GM21825 (cell line): ENCODE data around the gene NUDCD3.

Source experiments
- ATAC-seq: cut with Tn5 transposase; IDR thresholded peaks from one replicate; pipeline ENCODE4 v1.9.1; 2021; ENCODE audit warnings: mild to moderate bottlenecking, moderate library complexity; ENCODE audit not compliant: unreplicated experiment

Gene NUDCD3

GRCh38 chr7:44372560-44373417 is 117.7 kb downstream of the NUDCD3 start:
- ATAC-seq = no peak

DNA sequence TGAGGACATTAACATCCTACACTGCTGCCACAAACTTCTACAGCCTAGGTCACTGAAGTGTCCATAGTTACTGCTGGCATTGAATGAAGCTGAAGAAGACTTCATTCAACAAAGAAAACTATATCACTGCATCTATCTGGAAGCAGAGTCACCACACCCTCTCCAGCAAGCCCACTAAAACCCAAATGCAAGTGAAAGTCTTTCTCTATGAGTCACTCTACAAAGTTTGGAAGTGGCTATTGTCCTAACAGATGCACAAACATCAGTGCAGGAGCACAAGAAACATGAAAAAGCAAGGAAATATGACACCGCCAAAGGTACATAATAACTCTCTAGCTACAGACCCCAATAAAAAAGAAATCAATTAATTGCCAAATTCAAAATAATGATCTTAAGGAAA is 121.6 kb downstream of the NUDCD3 start:
- ATAC-seq = no peak

DNA sequence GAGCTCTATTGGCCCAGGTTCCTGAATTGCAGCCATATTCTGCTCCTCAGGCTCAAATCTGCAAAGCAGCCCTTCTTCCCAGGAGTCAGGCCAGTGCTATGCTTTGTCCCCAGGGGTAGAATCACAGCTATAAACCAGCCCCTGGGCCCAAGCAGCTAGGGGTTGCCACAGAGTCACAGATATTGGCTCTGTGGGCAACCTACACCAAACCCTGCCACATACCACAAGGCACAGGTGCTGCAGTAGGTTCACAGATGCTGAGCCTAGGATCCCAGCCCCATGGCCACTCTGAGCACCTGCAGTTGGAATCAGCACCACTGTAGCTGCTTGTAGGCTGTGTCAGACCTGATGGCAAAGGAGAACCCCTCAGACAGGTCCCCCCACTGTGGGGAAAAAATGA is 122.0 kb downstream of the NUDCD3 start:
- ATAC-seq = no peak

GRCh38 chr7:44367475-44368043 is 122.9 kb downstream of the NUDCD3 start:
- no peak for ATAC-seq

- no peak for ATAC-seq
Observed at GRCh38 chr7:44366986-44367385, 123.5 kb downstream of the NUDCD3 start.

GRCh38 chr7:44353668-44354067 is 136.8 kb downstream of the NUDCD3 start:
- ATAC-seq = no peak

- no peak for ATAC-seq
Observed at GRCh38 chr7:44348851-44349781, 141.3 kb downstream of the NUDCD3 start.

- no peak for ATAC-seq
Observed at GRCh38 chr7:44348300-44348699, 142.2 kb downstream of the NUDCD3 start.

DNA sequence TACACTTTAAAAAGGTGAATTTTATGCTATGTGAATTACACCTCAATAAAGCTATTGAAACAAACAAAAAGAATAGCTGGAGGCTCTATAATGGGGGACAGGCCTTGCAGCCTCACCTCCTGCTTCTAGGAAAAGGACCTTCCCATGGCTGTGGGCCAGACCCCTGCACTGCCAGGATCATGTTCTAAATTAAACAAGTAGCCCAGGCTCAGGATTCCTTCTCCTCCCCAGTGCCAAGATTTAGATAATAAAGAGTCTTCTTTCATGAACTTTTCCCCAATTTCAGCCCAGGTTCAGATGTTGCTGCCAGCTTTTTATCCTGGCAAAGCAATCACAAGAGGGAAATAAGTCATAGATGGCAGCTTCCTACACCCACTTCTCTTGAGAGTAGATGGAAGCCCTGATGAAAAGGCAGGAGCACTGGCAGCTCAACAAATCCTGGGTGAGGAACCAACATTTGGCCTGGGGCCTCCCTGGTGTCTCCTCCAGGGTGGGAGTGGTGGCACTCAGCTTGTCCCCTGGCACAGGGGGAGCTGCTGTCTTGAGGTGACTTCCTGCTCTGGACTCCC is 142.8 kb downstream of the NUDCD3 start:
- ATAC-seq = no peak

GRCh38 chr7:44346063-44346462 is 144.4 kb downstream of the NUDCD3 start:
- ATAC-seq = no peak

DNA sequence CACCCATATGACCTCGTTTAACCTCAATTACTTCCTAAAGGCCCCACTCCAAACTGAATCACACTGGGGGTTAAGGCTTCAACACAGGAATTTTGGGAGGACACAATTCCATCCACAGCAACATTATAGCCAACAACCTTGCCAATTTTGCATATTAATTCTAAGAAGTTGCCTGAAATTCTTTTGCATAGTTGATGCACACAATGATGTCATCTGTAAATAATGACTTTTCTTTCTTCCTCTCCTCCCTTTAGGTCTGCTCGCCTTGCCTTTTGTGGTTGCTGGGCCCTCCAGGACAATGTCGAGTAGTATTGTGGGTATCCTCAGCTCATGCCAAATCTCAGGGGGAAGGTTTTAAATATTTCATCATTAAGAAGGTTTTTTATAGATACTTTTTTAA is 149.1 kb downstream of the NUDCD3 start:
- no peak for ATAC-seq

- ATAC-seq = no peak
Observed at GRCh38 chr7:44338600-44338999, 151.9 kb downstream of the NUDCD3 start.

DNA sequence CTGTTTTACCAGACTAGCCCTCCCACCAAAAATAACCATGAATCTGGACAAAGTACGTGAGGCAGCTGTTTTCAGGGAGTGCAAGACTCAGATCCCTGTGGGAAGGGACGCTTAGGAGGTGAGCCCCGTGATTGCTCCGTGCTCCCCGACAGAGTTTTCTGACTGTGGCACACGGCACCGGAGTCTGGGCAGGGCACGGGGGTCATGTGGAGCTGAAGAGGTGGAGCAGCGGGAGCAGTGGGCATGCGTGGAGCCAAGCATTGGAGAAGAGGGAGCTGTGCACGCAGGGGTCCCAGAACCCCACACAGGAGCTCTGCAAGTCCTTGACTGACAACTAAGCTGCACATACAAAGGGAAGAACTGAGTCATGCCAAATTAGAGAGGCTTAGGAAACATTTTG is 154.0 kb downstream of the NUDCD3 start:
- ATAC-seq = no peak

DNA sequence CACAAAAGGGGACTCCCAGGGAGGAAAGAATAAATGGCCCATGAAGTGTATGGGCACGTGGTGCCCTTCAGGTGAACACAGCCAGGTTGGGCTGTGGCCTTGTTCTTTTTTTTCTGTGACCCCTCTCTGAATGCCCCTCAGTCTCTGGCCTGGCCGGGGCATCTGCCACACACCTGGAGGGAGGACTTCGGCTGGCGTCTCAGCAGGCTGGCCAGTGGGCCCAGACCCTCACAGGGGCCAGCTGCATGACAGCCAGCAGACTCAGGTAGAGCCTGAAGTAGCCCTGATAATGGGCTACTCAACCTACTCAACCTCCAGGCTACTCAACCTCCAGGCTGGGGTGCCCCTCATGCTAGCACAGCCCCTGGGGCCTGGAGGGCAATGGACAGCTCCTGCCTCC is 155.3 kb downstream of the NUDCD3 start:
- no peak for ATAC-seq

DNA sequence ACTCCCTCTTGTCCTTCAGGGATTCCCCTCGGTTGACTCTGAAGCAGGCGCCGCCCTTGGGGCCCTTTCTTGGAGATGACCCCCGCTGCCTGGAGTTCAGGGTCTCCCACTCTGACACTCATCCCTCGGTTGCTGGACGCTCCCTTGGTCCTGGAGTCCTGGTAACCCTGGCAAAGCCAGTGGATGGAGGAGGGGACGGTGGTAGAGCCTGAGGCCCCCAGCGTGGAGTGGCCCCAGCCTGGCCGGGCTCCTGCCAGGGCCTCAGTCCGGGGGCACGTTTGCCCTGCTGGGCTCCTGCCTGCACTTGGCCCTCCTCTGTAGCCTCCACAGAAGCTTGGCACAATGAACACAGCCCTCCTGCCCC is 155.7 kb downstream of the NUDCD3 start:
- ATAC-seq = no peak

DNA sequence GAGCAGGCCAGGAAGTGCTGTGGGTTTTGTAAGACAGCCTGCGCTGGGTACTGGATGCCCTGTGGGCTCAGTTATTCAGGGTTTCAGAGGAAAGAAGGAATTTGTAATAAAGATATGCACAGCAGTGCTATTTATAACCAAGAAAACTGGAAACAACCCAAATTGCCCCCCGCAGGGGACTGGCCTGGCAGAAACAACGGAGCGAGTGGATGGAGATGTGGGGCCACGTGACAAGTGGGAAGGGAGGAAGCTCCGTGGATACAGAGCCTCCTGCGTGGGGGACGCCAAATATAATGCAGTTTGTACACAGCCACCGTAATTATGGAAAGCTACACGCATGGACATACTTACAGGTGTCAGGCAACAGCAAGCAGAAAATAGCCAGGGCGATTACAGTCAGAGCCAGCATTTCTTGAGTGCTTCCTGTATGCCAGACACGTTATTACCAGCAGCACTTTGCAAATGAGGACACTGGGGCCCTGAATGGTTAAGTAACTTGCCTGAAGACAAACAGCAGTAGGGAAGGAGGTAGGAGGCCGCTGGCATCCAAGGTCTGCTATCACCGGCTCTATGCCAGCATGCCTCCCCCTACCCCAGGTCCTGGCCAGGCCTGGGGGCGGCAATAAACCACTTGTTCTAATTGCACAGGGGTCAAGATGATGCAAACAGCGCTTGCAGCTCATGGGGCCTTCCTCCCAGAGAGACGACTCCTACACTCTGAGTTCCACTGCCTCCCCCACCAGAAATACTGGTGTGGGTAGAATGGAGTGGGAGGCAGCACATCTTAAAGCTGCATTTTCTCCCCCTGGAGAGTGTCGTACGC is 156.3 kb downstream of the NUDCD3 start:
- ATAC-seq = no peak

GRCh38 chr7:44331682-44332081 is 158.8 kb downstream of the NUDCD3 start:
- no peak for ATAC-seq

DNA sequence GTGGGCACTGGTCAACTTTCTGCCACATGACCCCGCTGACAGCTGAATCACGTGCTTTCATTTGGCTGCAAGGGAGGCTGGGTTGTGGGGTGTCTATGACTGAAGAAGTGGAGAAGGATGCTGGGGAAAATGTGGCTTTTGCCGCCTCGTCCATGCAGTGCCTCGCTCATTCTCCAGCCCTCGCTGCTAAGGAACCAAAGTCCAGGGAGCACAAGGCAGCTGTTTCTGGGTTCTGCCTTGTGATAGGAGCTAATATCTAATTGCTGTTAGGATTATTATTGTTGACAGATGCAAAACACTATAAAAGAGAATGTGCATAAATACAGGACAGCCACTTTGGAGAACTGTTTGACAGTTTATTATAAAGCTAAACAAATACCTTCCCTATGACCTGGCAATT is 160.1 kb downstream of the NUDCD3 start:
- ATAC-seq = no peak

- ATAC-seq = no peak
Observed at GRCh38 chr7:44329888-44330287, 160.6 kb downstream of the NUDCD3 start.
